GM21515 (cell line): ENCODE data around the gene KCNH3.
"Not testable (repeated sequence)": the region's sequence is repeated elsewhere in the genome, so short reads cannot be mapped to it uniquely, and the experiment has no call there.

Experiments
- ATAC-seq: cut with Tn5 transposase; IDR thresholded peaks from one replicate; pipeline ENCODE4 v1.9.1; 2021; ENCODE audit not compliant: unreplicated experiment

The KCNH3 gene

GRCh38 chr12:49583366-49584094 lies 44.7 kb downstream of the KCNH3 start:
- ATAC-seq = no peak

- no peak for ATAC-seq
Measured at GRCh38 chr12:49584591-49584990, 45.8 kb downstream of the KCNH3 start.

DNA sequence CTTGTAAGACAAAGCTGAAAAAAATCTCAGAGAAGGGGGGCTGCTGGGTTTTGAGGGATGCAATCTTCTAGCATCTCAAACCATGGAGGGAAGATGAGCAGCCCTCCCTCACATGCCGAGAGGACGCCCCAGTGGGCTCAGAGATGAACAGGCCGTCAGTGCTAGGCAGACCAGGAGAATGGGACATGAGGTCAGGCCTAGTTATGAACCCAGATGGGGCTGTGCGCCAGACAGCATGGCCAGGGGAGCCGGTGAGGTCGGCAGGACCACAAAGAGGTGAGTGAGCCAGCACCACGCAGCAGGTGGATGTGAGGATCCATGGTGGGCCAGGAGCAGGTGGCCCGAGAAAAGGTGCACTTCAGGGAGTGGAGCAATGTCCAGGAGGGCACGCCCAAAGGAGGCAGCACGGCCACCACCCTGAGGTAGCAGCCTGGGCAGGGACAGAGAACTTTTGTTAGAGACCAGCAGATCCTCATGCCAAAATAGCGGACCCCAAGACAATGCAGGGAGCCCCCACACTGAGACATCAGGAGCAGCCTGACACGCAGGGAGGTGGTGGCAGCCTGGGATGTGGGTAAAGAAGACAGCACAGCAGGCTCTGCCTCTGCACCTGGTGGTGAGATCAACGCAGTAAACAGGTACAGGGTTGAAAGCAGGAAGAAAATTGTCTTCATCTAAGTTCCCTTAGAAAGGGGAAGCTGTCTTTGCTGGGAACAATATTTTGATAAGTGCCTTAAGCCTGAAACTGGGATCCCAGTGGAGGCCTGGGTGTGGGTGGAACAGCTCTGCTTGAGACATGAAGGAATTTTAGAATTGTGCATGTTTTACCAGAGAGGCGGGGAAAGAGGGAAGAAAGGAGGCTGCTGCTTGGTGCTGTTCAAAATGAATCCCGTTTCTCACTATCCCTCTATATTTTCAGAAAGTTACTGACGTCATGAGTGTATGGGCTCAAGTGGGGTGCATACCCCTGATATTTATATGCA lies 46.9 kb downstream of the KCNH3 start:
- ATAC-seq = no peak

GRCh38 chr12:49587174-49587908 lies 48.5 kb downstream of the KCNH3 start:
- no peak for ATAC-seq

GRCh38 chr12:49588281-49588680 lies 49.5 kb downstream of the KCNH3 start:
- ATAC-seq = no peak

DNA sequence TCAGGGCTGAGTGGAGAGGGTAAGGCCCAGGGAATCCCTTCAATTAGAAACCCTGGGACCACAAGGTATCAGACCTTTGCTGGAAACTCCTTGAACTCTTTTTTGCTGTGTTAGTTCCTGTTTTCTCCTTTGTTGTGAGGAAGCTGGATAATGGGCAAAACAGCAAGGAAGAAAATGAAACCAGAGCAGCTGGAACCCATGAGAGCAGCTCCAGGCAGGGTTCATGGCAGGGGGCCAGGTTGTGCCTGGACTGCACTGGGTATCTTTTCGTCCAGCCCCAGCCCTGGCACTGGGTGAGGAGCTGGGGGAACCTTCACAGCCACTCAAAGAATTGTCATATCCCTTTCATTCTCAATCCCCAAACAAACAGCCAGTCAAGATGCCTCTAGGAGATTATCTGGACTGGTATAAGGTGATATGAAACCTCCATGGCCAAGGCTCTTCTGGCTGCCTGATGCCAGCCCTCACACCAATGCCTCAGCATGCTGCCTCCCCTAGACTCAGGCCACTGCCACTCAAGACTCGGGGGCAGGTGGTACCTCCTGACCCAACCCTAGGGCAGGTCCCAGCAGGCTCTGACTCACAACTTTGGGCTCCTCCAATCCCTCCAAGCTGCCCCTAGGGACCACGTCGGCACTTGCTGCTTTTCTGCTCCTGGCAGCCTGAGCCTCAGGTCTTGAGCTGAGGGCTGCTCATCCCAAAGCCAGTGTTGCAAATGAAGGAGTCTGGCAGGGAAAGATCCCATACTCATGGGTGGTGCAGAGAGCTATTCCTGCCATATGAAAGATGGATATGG lies 50.1 kb downstream of the KCNH3 start:
- ATAC-seq = no peak

DNA sequence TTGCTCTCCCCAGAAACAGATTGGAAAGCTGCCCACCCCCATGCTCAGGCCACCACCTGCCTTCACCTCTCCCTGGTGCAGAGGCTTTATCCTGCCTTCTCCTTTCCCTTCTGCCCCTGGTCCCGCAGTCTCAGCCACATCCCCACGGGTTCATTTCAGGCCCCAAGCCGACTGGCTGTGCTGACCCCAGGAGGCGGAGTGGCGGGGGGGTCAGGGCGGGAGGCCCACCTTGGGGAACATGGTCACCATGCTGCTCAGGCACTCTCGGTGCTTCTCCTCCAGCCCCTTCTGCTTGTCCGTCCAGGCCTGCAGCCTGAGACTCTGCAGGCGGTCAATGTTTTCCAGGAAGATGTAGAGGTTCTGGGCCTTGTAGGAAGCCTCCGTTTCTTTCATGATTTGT lies 59.7 kb downstream of the KCNH3 start:
- ATAC-seq = no peak

DNA sequence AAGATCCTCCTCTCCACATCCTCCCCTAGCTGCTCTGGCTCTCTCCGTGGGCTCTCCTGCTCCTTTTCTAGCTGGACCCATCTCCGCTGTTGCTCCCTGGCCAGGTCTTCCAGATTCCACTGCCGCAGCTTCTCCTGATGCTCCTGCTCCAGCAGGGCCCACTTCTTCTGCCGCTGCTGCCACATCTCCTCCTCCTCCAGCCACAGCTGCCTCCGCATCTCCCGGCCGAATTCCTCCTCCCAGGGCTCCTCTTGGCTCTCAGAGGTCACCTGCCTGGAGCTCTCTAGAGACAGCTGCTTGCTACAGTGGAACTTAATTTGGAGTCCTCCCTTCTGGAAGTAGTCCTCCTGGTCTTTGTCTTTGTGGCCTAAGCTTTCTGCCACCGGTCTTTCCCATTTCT lies 61.1 kb downstream of the KCNH3 start:
- ATAC-seq = no peak

- no peak for ATAC-seq
Measured at GRCh38 chr12:49603721-49604120, 64.9 kb downstream of the KCNH3 start.

DNA sequence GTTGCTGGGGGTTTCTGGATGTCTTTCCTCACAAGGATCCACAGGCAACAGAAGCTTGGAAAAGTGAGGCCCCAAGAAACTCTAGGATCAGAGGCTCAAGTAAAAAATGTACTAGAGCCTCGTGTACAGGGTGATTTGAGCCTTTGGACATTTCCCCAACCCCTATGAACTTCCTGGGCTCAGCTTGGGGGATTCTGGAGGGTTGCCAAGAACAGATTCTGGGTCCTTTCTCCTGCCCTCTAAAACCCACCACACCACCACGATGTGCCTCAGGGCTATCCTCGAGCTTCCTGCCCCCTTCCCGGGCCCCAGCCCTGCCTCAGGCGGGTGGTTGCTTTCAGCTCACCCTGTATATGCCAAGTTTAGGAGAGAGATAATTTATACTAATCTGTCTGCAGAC lies 66.0 kb downstream of the KCNH3 start:
- ATAC-seq = no peak

DNA sequence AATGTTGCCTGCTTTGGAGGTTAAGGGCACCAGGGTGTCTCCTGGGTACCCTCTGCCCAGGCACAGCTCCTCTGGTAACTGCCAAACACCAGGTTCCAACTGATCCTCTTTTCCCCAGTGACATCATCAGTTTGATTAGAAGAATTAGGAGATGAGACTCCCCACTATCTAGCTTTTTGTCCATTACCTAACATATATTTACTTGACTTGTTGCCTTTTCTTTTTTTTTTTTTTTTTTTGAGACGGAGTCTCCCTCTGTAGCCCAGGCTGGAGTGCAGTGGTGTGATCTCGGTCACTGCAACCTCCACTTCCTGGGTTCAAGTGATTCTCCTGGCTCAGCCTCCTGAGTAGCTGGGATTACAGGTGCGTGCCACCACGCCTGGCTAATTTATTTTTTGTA lies 66.7 kb downstream of the KCNH3 start, which contains the start of gene FAM186B:
FAM186B (minus strand) TSS at position 101 of the 400 bp plus-strand sequence. CDS start 162 bp downstream, outside the sequence.
- not testable (repeated sequence) for ATAC-seq
